ENCODE measurements around the gene TMEM184A.
A peak's percentile ranks its signal among the peaks of the same experiment; 100 is the strongest.

The TMEM184A gene

GRCh38 chr7:1548944-1549343 lies 7.1 kb downstream of the TMEM184A start:
- no peak for DNase-seq

DNA sequence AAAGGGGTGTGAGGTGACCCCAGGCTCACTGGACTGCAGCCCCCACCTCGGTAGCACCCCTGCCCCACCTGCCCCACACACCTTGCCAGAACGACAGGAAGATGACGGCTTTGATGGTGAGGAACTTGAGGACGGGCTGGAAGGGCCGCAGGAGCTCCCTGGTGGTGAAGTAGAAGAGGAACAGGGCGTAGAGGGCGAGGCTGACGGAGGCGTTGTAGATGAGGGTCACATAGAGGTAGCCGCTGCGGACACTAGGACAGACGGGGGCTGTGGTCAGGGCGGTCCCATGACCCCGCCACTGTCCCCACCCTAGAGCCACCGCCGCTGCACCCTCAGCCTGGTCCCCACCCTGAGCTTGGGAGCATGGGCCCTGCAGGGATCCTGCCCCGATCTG lies 7.6 kb downstream of the TMEM184A start:
- DNase-seq: peak; percentile 10

- no peak for DNase-seq
Observed at GRCh38 chr7:1547777-1548437, 8.1 kb downstream of the TMEM184A start.

- DNase-seq: no peak
Observed at GRCh38 chr7:1546909-1547776, 8.9 kb downstream of the TMEM184A start.

GRCh38 chr7:1546274-1546908 lies 9.6 kb downstream of the TMEM184A start:
- no peak for DNase-seq

- no peak for DNase-seq
Observed at GRCh38 chr7:1545417-1546246, 10.4 kb downstream of the TMEM184A start.

- no peak for DNase-seq
Observed at GRCh38 chr7:1544896-1545416, 11.0 kb downstream of the TMEM184A start.

- no peak for DNase-seq
Observed at GRCh38 chr7:1544178-1544895, 11.7 kb downstream of the TMEM184A start.

DNA sequence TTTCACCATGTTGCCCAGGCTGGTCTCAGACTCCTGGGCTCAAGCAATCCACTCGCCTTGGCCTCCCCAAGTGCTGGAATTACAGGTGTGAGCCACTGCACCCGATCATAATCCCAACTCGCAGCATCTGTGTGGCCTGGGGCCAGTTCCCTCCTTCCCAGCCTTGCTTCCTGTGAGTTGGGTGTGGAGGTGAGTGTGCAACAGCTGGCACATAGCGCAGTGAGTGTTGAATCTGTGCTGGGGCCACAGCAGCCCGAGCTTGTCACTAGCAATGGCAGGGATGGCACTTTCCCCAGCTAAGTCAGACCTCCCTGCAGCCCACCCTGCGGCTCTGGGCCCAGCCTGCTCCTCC lies 12.2 kb downstream of the TMEM184A start:
- DNase-seq: no peak

DNA sequence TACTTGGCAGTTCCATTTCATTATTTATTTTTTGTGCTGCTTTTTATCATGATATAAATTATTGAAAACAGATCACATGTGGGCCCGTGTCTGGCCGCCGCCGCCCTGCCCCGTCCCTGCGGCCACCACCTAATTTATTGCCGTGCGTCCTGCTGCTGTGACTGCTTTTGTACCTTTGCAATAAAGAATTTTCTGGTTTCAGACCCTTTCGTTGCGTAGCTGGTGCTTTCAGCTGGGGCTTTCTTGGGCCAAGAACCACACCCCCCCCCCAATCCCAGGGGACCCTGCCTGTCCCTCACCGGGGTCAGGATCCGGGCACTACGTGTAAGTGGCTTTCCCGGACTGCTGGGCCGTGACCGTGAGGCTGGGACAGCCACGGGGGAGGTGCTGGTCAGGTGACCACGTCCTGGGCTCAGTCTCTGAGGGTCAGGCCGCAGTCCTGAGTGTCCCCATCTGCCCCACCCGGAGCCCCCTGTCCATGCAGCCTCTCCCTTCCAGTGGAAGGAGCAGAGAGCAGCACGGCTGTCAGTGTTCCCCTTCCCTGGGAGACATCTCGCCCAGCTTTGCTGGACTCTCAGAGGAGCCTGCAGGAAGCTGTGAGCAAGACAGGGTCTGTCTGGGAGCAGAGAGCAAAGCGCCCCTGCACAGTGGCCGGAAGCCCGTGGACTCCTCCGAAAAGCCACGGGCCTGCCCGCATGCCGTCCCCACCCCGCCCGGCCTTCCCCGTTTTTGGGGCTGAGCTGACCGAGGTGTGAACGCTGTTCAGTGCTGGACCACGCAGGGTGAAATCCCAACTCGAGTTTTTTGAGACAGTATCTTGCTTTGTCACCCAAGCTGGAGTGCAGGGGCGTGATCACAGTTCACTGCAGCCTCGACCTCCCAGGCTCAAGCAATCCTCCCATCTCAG lies 12.9 kb downstream of the TMEM184A start:
- DNase-seq: no peak

DNA sequence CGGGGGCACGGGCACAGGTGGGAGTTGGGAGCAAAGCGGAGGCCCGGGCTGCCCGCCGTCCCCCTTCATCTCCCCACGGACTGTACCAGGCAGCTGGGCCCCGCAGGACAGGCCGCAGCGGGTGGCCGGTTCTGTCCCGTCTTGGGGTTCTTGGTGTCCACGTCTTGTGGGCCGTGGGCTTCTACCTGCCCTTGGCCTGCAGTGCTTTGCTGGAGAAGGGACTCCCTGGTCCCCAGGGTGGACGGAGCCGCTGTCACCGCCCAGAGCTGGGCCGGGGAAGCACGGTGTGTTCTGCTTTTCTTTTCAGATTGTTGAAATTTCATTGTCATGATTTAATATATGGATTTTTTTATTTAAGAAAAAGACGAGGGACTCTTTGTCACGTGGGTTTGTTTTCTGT lies 13.7 kb downstream of the TMEM184A start:
- no peak for DNase-seq

DNA sequence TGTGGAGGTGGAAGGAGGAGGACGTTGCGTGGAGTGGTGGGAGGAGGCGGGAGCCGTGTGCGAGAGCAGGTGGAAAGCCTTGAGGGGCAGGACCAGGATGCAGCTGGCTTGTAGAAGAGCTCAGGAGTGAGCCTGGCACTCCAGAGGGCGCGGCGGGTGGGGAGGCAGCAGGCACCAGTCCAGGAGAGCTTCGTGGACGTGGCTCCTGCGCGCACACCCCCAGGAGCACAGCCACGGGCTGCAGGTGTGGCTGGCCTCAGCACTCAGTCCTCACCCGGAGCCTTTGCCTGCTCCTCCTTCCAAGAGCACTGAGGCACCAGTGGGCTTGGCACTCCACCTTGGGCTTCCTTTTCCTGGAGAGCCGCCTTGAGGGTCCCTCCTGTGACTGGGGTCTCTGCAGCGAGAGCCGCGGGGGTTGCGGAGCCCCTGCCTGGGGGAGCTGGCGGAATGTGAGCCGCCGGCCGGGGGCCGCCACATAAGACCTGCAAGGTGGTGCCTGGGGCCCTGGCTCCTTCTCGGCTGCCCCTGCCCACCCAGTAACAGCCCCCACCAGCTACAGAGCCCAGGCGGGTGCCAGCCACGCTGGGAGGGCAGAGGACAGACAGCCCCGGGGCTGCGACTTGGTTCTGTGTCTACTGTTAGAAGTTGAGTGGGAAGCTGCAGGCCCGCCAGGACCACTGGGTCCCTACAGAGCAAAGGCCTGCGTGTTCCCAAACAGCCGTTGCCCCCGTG lies 14.4 kb downstream of the TMEM184A start:
- no peak for DNase-seq

- DNase-seq: no peak
Observed at GRCh38 chr7:1540776-1541271, 15.2 kb downstream of the TMEM184A start.

- no peak for DNase-seq
Observed at GRCh38 chr7:1539882-1540775, 15.9 kb downstream of the TMEM184A start.

GRCh38 chr7:1539181-1539881 lies 16.7 kb downstream of the TMEM184A start:
- DNase-seq: no peak

DNA sequence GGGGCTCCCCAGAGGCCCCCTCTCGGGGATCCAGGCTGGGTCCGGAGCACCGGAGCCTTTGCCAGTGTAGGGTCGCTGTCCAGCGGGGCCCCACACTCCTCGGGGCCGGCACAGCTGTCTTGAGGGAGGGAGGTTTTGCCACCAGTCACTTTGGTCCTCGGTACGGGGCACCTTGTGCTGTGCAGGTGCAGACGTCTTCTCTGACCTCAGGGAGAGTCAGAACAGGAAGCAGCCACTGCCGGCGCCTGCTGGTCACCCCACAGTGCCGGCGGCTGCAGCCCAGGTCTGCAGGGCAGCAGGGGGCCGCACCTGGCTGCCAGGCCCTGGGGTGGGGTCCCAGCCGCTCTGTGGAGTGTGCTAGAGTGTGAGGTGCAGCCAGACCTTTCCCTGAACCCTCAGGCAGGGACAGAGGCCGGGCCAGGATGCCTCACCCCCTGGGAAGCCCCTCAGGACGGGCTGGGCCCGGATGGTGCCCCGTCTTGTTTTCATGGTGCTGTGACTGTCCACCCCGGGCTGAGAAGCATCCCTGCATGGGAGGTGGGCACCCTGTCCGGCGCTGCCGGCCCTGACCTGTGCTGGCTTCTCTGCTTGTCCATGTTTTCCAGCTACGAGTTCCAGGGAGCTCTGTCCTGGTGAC lies 17.3 kb downstream of the TMEM184A start:
- DNase-seq: no peak

GRCh38 chr7:1537535-1538412 lies 18.2 kb downstream of the TMEM184A start:
- DNase-seq: peak; percentile 41

Measured in OCI-M1 (cell line).